ENCODE measurements around the gene DOCK4. TPM values are rescaled to one million over a fixed set of nuclear protein-coding genes. Genes with fewer than 3 reads are reported as not detected.

DOCK4 gene
- total RNA-seq, 1 experiment from 2014 or later: 0.30 TPM

DNA sequence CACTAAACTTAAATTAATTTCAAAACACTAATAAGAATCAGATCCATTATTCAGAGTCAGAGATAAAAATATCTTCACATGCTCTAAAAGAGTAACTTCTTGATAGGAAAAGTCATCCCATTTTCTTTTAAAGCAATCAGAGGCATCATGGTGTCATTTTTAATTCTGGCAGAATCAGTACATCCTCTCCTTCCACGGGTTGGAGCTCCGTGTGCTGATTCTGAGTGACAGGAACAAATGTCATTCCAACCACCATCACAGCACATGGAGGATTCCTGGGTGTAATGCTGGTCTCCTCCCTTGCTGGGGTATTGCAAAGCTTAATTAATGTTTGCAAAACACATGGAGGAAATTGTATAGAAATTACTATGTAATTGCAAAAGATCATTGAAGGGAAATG, 529.4 kb downstream of the DOCK4 start:
- Histone ChIP-seq H3K27me3 (no peaks in the 10 kb centered on the region), H3K4me3 (no peak overlapping the region), H3K36me3 (no peaks in the 10 kb centered on the region), H3K9me3 (no peaks in the 10 kb centered on the region)
- DNase-seq: no peak

Other genes starting within 250 kb of the DOCK4 start
- gene ZNF277, start 296 bp upstream of the DOCK4 start, total RNA-seq (2014; rRNA removed; shearing (Covaris generic); ENCODE audit: low replicate concordance): 3.8 and 5.8 TPM in 2 replicates
- gene IFRD1, start 244.1 kb upstream of the DOCK4 start, total RNA-seq (2014; rRNA removed; shearing (Covaris generic); ENCODE audit: low replicate concordance): 29.5 and 40.1 TPM in 2 replicates

Data from MG63 (cell line).